MG63 (cell line): ENCODE results near the gene UNC93A. TPM values are rescaled to one million over a fixed set of nuclear protein-coding genes. Genes with fewer than 3 reads are reported as not detected.
"Not testable (repeated sequence)": the region's sequence is repeated elsewhere in the genome, so short reads cannot be mapped to it uniquely, and the experiment has no call there.

Experiments
- DNase-seq: peaks from one replicate; pipeline ENCODE4 v3.0.0-alpha.2; 2020
- H3K27me3 ChIP-seq: fragments of 250-450 bp; sonication (Bioruptor Pico); 2 replicates; pipeline ENCODE4 v1.5.1; 2020; ENCODE audit warnings: mild to moderate bottlenecking, moderate library complexity
- H3K36me3 ChIP-seq: fragments of 250-450 bp; sonication (Bioruptor Pico); 2 replicates; pipeline ENCODE4 v1.5.1; 2020; ENCODE audit warnings: mild to moderate bottlenecking, moderate library complexity
- H3K4me3 ChIP-seq: fragments of 250-450 bp; sonication (Bioruptor Pico); 2 replicates; pipeline ENCODE4 v1.5.1; 2020; ENCODE audit warnings: mild to moderate bottlenecking, moderate library complexity
- H3K9me3 ChIP-seq: fragments of 250-450 bp; sonication (Bioruptor Pico); 2 replicates; pipeline ENCODE4 v1.5.1; 2020; ENCODE audit warnings: mild to moderate bottlenecking, moderate library complexity
- total RNA-seq: library from RNA; depleted of rRNA; stranded (reverse); fragments of >200 nt; shearing (Covaris generic); gene quantifications from 2 replicates; pipeline ENCODE4 v1.2.3, GENCODE V29; 2014; ENCODE audit warnings: low replicate concordance; rRNA removed

UNC93A gene
- total RNA-seq, result not detected in 2 replicates

GRCh38 chr6:167290786-167291622 is at the start of gene UNC93A:
Gene UNC93A (plus strand): TSS chr6:167291315. CDS start chr6:167291490, 175 bp downstream.
- Histone ChIP-seq H3K27me3 (peaks cover 15% of the 10 kb centered on the region), H3K36me3 (no peaks in the 10 kb centered on the region), H3K4me3 (no peak within 1 kb of the TSS), H3K9me3 (no peaks in the 10 kb centered on the region)
- DNase-seq, result no peak

DNA sequence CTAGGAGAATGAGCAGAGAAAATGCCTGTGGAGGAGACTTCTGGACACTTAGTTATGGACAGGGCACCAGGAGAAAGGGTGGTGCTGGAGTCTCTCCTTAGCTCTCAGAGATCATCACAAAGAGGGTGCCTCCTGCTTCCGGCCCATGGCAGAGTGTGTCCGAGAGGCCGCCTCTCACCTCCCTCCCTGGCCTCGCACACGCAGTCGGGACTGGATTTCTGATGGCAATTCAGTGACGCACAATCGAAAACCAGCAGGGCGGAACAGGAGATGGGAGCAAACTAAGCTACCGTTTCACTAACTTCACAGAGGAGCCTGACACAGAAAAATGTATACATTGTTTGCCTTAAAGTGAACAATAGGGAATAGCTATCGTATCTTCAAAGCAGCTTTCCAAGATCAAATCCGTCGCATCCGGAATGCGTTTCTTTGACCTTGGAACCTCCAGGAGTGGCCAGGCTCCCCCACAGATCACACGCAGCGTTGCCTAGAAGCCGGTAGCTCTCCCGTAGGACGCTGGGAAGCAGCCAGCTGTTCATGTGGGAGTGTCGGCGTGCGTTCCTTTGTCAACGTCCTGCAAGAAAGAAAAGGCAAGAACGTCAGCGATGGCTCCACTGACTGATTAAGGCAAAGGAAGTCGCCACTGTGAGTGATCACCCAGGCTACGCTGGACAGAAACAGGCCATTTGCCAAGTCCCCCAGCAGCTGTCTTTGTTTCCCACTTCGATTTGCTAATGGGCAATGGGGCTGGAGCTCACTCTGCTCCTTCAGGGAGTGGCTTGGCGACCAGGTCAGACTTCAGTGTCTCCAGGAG is 49.6 kb upstream of the UNC93A start:
- H3K36me3 ChIP-seq, H3K27me3 ChIP-seq, DNase-seq, H3K4me3 ChIP-seq, H3K9me3 ChIP-seq: not testable (repeated sequence)

- not testable (repeated sequence) for H3K9me3 ChIP-seq, H3K4me3 ChIP-seq, H3K27me3 ChIP-seq, H3K36me3 ChIP-seq, DNase-seq
Observed at GRCh38 chr6:167242135-167242506, 49.0 kb upstream of the UNC93A start.

GRCh38 chr6:167242511-167243051 is 48.5 kb upstream of the UNC93A start:
- not testable (repeated sequence) for H3K27me3 ChIP-seq, H3K4me3 ChIP-seq, H3K36me3 ChIP-seq, H3K9me3 ChIP-seq, DNase-seq

DNA sequence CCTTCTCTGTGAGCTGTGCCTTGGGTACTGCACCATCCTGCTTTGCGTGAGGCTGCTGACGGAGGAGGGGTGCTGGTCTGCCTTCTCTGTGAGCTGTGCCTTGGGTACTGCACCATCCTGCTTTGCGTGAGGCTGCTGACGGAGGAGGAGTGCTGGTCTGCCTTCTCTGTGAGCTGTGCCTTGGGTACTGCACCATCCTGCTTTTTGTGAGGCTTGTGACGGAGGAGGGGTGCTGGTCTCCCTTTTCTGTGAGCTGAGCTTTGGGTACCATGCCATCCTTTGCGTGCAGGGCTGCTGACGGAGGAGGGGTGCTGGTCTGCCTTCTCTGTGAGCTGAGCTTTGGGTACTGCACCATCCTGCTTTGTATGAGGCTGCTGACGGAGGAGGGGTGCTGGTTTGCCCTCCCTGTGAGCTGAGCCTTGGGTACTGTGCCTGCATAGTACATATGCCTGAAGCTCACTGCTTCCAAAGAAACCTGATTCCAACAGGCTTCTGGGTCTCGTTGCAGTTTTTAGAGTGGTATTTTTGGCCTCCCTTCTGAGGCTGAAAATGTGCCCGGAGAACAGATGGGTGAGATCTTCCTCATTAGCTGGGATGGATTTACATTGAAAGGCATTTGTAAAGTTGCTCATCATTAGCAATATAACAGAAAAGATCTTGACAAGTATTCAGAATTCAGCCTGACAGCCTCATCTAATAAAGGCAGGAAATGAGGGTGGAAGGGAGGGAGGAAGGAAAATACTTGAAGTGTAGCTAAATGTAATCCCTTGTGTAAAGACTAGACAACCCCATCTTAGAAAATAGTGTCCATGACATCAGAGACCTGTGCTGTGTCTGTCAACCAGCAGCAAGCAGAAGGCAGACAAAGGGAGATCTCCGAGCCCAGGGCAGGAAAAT is 46.8 kb upstream of the UNC93A start:
- H3K27me3 ChIP-seq, result no peaks in the 10 kb centered on the region
- H3K9me3 ChIP-seq, result no peaks in the 10 kb centered on the region
- H3K4me3 ChIP-seq, result no peak overlapping the region
- no peaks in the 10 kb centered on the region for H3K36me3 ChIP-seq
- no peak for DNase-seq

DNA sequence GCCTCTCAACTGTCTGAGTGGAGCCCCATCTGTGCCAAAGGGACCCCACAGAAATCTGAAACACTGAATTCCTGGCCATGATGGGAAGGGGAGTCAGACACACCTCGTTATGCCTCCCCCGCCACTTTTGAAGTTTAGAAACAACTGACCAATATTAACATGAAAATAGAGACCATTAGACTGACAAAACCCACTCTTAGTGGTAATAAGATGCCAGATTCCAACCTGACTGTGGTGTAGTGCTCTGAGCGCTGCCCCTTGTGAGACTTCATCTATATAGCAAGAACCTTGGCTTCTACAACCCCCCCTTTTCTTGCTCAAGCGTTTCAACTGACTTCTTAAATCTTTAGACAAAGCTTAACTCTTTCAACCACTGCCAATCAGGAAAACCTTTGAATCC is 46.1 kb upstream of the UNC93A start:
- H3K9me3 ChIP-seq, result no peaks in the 10 kb centered on the region
- DNase-seq, result no peak
- no peaks in the 10 kb centered on the region for H3K27me3 ChIP-seq

GRCh38 chr6:167245591-167245990 is 45.5 kb upstream of the UNC93A start:
- no peaks in the 10 kb centered on the region for H3K9me3 ChIP-seq
- no peak overlapping the region for H3K4me3 ChIP-seq
- DNase-seq, result no peak
- no peaks in the 10 kb centered on the region for H3K27me3 ChIP-seq
- no peaks in the 10 kb centered on the region for H3K36me3 ChIP-seq

More for the DNA sequence above, 46.1 kb upstream of the UNC93A start:
- Histone ChIP-seq H3K4me3 (no peak overlapping the region), H3K36me3 (no peaks in the 10 kb centered on the region)

DNA sequence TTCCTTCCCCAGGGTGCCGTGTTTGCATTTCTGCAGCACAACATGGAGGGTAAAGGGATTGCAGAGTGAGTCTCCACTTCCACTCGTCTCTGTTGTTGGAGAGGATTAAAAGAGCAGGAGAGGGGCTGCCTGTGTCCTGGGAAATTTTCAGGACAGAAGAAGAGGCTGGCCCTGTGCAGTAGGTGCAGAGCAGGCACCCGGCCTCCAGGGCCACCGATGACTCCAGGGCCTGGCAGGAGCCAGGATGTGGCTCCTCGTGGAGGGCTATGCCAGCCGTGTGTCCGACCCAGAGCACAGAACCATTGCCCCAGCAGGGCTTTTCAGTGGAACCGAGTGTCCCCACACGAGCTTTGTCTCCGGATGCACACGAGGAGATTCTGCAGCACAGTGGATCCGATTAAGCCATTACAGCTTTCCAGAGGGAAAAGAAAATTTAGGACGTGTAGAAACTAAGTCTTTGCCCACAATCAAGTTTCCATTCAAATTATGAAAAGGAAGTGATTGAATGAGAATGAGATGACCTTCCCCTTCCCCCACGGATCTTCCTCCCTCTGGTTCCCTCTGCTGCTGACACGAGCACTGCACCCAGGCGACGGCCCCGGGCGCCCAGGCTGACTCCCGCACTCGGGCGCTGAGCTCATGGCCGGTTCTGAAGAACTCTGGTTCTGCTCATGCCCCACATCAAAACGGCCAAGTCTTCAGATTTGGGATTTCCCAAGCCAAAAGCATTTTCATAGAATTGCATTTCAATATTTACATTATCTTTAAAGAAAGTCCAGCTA is 43.1 kb upstream of the UNC93A start:
- no peak for DNase-seq
- H3K9me3 ChIP-seq, result no peaks in the 10 kb centered on the region
- no peak overlapping the region for H3K4me3 ChIP-seq
- H3K27me3 ChIP-seq, result no peaks in the 10 kb centered on the region
- H3K36me3 ChIP-seq, result no peaks in the 10 kb centered on the region

GRCh38 chr6:167248878-167249455 is 42.1 kb upstream of the UNC93A start:
- not testable (repeated sequence) for DNase-seq, H3K4me3 ChIP-seq, H3K36me3 ChIP-seq, H3K27me3 ChIP-seq, H3K9me3 ChIP-seq

DNA sequence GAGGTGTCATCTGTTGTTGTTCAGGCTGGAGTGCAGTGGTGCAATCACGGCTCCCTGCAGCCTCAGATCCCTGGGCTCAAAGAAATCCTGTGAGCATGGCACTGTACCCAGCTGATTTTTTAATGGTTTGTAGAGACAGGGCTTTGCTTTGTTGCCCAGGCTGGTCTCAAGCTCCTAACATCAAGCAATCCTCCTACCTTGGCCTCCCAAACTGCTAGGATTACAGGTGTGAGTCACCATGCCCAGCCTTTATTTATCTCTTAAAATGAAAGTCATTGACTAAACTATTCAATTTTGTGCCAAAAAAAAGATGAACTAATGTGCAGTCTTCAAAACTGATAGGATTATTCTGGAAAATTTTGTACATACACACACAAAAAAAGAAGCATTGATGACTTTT is 38.8 kb upstream of the UNC93A start:
- no peaks in the 10 kb centered on the region for H3K27me3 ChIP-seq
- H3K36me3 ChIP-seq, result no peaks in the 10 kb centered on the region
- peak; percentile 58 for DNase-seq
- H3K4me3 ChIP-seq, result no peak overlapping the region
- H3K9me3 ChIP-seq, result no peaks in the 10 kb centered on the region

GRCh38 chr6:167255918-167256553 is 35.1 kb upstream of the UNC93A start:
- H3K9me3 ChIP-seq, result no peaks in the 10 kb centered on the region
- no peaks in the 10 kb centered on the region for H3K27me3 ChIP-seq
- no peak overlapping the region for H3K4me3 ChIP-seq
- no peak for DNase-seq
- no peaks in the 10 kb centered on the region for H3K36me3 ChIP-seq

GRCh38 chr6:167258646-167259045 is 32.5 kb upstream of the UNC93A start:
- DNase-seq, result no peak
- Histone ChIP-seq H3K4me3 (no peak overlapping the region), H3K9me3 (peaks cover 2% of the 10 kb centered on the region; the same call in 1 of the 2 replicates), H3K36me3 (no peaks in the 10 kb centered on the region), H3K27me3 (no peaks in the 10 kb centered on the region)

DNA sequence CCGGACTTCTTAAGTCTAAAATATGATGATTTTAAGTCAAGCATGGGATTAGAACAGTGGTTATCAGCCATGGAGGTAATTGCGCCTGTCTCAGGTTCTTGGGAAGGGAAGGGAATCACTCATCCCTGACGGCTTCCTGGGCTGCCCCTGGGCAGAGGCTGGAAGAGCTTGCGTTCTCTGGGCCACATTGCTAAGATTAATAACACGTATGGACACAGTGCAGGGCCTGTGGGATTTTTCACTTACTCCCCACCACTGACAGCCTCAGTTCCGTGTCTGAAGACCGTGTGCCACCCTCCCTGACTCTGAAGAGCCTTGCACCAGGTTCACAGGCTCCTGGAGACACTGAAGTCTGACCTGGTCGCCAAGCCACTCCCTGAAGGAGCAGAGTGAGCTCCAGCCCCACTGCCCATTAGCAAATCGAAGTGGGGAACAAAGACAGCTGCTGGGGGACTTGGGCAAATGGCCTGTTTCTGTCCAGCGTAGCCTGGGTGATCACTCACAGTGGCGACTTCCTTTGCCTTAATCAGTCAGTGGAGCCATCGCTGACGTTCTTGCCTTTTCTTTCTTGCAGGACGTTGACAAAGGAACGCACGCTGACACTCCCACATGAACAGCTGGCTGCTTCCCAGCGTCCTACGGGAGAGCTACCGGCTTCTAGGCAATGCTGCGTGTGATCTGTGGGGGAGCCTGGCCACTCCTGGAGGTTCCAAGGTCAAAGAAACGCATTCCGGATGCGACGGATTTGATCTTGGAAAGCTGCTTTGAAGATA is 24.9 kb upstream of the UNC93A start:
- not testable (repeated sequence) for H3K36me3 ChIP-seq, H3K27me3 ChIP-seq, H3K4me3 ChIP-seq, DNase-seq, H3K9me3 ChIP-seq

DNA sequence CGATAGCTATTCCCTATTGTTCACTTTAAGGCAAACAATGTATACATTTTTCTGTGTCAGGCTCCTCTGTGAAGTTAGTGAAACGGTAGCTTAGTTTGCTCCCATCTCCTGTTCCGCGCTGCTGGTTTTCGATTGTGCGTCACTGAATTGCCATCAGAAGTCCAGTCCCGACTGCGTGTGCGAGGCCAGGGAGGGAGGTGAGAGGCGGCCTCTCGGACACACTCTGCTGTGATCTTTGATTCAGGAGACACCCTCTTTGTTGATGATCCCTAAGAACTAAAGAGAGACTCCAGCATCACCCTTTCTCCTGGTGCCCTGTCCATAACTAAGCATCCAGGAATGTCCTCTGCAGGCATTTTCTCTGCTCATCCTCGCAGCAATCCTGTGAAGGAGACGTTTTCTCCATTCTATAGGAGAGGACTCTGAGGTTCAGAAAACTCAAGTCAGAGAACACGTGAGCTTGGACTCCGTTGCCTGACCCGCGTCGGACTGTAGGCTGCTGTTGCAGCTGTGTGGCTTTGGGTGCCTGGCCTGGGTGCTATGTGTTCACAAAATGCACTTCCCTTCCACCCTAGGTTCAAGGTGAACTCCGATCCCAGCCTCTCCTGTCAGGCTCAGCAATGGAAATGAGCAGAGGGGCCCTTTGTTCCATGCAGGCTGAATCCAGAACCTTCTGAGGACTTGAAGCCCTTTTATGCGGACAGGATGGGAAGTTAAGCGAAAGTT is 24.1 kb upstream of the UNC93A start:
- H3K4me3 ChIP-seq, result no peak overlapping the region
- no peak for DNase-seq

More for the DNA sequence above, 24.1 kb upstream of the UNC93A start:
- Histone ChIP-seq H3K36me3 (no peaks in the 10 kb centered on the region), H3K27me3 (0 out of 2 replicates have a peak, but pooled peaks cover 4% of the 10 kb centered on the region), H3K9me3 (peaks cover 2% of the 10 kb centered on the region; the same call in 1 of the 2 replicates)
